CD4-positive, alpha-beta T cell treated with Interleukin-6 at 100 ng/mL for 8 hours (primary cell): ENCODE measurements around the gene CDK6.

ENCODE experiments used
- DNase-seq: peaks from one replicate; pipeline ENCODE4 v3.0.0-alpha.2; 2020; ENCODE audit warnings: mixed read lengths, low spot score

Gene CDK6

DNA sequence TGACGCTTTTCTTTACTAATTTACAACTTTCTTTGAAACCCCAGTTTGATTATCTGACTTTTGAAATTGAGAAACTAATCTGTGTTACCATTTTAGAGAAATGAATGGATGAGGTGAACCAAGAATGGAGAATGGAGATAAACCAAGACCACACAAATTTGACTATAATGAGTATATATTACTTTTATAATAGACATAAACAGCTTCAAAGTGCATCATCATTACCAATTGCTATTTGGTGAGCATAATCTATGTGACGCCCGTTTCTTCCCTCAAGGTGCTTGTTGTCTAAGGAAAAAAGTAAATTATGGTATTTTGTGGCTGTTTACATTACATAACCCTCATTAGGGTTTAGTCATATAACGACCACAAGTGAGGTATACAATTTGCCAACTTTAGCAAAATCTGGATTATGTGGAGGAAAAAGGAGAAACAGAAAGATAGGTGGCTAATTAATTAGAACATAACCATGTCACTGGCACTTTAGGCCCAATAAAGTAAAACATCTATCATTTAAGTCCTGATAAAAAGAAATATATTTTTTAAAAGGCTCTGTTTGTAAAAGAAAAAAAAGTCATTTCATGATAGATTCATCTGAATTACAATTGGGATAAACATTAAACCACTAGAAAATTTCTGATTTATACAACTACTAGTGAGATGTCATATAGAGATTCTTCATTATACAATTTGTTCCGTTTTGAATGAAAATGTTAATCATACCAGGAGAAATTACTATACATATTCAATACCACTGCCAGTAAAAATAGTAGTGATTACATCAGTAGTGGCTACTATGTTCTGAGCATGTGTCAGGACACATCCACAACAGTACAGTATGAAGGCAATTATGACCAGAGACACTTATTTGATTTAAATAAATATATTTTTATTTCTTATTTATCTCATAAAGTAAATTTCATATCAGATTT lies 128.0 kb downstream of the CDK6 start:
- no peak for DNase-seq

DNA sequence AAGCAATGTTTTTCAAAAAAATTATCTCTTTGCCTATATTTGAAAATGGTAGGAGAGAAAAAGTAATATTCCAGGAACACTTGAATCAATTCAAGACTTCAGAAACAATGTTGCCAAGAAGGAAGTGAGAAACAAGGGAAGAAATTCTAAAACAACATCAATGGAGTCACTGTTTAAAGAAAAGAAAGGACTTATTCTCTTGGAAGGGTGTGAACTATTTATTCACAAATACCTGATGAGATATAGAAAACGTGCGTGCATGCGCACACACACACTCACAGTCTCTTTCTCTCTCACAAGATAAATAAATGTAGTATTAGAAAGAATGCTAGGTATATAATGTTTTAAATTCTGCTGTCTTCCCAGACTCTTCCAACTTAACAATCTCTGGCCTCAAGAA lies 128.9 kb downstream of the CDK6 start:
- DNase-seq, result no peak

DNA sequence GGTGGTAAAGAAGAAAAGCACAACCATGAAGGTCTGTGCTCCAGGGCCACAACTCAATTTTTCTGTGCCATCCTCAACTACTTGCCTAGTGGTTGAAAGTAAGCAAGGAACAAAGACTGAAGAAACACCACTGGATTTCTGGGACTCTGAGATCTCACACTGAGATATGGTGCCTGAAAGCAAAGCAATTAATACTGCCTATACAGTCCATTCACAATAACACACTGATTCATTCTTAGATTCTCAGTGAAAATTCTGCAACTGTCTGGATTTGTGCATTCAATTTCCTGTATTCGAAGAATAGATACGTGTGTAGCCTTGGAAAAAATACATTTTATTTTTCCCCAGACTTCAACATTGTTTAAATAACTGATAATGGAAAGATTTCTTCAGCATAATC lies 129.8 kb downstream of the CDK6 start:
- no peak for DNase-seq

DNA sequence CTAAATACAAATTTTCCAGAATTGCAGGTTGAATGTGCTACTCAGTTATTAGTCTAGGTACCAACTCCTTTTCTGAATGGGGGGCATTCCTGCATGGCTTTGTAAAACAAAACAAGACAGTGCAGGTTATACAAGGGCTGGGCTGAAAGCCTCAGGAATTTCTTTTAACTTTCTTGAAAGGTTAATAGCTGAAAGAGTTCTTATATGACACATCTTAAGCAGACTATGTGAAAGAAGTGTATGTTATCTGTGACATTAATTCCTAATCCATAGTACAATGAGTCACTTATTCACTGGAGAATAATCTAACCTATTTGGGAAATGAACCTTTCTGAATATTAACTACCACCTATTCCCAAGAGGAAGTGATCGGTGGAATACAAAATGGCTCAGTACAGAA lies 130.5 kb downstream of the CDK6 start:
- no peak for DNase-seq

DNA sequence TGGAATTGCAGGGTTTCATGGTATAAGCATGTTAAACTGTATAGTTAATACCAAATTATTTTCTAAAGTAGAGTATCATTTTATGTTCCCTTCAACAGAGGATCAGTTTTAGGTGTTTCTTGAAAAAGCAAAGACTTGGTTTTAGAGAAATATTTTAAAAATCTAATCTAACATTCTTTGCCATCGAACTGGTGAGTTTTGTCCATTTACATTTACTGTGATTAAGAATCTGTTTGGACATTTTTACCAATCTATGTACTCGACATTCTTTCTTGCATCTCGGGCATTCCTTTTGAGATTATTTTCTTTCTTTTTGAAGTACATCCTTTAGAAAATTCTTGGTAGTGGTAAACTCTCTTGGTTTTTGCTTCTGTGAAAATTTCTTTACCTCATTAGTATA lies 131.5 kb downstream of the CDK6 start:
- DNase-seq, result no peak

DNA sequence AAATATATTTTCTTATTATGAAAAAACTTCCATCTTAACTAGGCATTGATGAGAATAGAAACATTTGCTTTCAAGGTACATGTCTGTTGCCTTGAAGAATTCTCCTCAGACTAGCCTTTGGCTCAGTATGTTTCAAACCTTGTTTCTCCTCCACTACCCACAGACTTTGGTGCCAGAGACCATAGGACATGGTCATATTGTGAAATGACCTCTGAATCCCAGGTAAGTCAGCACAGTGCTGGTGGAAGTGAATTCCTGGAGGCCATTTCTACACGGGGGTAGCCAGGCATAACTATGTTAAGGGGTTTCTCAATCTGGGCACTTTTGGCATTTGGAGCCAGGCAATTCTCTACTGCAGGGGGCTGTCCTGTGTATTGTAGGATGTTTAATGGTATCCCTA lies 133.8 kb downstream of the CDK6 start:
- no peak for DNase-seq

DNA sequence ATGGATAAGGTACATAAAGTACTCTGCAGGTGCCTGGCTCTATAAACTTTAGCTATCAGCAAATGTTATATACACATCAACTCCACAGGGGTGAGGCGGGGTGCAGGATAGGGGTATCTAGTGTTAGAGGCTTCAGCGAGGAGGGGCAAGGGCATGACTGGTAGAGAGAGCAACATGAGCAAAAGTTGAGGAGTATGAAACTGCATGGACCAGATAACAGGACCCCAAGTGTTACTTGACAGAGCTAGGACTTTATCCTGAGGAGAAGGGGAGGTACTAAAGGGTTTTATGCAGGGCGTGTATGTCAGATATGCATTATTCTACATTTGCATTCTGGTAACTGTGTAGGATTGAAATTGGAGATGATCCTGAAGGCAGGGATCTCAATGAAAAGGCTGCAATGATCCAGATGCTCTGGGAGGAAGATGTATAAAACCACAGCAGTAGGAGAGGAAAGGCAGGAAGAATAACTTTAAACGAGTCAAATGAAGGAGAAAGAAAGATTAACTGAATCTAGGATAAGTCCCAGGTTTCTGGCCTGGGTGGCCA lies 136.3 kb downstream of the CDK6 start:
- no peak for DNase-seq

DNA sequence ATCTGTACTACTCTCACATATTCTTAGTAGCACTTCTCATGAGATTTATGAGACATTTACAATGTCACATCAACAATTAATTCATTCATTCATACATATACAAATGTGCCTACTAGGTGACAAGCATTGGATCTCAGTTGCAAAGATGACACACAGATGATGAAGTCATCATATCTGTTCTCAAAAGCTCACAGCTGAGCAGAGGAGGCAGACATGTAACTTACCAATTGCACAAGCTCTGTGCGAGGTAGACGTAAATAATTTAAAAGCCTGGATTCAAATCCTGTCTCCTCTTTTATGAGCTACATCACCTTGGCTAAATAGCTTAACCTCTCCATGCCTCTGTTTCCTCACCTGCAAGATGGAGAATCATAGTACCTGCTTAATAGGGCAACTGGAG lies 136.8 kb downstream of the CDK6 start:
- no peak for DNase-seq

DNA sequence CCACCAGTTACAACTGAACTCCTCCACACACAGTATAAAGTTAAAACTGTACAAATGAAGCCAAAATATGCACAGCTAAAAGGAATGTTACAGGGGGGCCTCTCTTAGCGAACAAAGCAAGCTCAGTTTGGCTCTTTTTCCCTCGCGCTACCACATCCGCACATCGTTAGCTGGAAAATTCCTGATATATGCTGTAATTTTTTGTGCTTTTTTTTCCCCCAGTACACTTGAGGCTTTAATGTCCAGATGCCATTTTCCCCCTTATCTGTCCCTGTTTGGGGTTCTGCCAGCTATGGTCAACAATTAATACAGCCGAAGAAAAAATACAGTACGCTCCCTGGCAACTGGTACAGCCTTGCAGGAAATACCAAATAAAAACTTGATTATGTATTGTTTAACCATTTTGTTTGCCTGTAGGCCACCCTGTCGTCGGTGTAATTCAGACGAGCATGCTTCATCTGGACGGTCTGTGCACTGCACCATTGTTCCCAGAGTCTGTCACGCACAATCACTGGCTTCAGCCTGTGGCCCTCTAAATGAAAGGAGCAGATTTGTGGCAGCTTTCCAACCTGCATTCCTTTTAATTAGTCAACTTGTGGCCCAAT lies 138.0 kb downstream of the CDK6 start:
- no peak for DNase-seq

DNA sequence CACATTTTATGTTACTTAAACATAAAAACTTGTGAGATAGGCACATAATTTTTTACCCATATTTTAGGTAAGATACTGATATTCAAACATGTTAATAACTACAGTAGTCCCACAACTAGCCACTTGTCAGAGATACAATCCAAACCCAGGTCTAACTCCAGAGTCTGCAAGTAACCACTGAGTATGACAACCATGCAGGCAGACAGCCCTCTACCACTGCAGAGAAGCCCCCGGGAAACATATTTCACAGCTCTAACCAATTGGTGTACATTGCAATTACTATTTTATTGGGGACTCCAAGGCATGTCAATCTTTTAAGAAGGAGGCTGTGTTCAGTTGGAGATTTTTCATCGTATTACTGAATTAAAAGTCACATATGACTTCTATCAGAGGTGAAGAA lies 139.0 kb downstream of the CDK6 start:
- DNase-seq, result no peak

DNA sequence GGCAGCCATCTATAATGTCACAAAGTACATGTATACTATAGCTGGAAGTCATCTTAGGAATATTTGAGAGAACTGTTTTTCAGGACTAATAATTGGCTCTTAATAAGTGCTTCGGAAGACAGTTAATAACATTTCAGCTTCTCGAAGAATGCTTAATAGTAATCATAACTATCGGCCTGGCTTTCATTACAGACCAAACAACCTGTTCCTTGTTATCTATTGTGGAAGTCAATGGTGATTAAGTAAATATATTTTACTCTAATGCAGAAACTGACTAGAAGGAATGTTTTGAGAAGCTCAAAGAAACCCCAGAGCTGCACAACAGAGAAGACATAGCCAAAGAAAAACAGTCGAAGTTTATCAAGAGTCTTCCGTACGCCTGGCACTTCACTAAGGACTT lies 139.4 kb downstream of the CDK6 start:
- no peak for DNase-seq

DNA sequence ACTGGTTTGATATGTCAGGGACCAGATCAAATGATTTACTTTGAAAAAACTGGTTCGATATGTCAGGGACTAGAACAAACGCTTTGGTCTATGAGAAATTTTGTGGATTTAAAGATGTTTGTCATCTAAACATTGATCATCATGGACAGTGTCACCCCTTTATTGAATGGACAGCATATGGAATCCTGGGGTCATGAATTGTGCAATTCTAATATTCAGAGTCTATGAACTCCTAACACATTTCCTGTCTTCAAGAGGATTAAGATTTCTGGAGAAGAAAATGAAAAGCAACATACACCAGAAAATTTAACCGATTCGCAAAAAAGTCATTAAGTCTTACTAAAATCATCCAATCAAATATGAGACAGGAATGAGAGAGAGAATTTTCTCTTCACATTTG lies 139.8 kb downstream of the CDK6 start:
- DNase-seq, result no peak

DNA sequence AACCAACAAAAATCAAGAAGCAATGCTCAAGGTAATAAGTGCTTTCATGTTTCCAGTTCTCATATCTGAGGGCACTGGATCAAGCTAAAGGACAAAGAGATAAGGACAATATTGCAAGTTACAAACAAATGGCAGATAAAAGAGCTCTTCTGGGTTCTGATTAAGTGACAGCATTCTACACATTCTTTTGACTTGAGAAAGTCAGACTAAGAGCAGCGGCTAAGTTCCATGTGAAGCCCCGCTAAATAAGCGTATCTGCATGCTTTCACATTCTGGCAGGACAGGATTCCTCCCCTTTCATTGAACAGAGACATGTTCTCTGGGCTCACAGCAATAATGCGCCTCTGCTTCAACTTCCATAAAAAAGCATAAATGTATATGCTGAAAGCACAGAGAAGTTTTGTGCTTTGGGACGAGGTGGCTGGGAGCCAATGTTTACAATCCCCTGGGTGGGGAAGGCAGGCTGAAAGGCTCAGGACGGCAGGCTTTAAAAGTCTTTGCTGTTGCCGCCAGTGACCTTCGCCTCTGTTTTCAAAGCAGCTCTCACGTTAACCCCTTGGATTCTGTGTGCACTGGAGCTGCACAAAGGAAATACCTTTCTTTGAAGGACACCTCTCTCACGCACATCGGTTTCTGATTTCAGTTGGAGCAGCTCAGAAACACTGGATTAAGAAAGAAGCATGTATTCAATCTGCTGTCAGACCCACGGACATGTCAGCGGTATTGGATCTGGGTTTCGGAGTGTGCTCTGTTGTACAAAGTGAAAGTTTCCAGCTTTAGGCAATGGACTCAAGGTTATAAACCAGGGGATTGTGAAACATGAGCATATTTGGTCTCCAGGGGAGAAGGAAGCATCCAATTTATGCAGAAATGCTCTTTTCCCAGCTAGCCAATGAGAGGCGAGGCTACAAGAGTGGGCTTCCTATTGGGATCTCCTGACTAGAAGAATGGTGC lies 140.8 kb downstream of the CDK6 start:
- no peak for DNase-seq

DNA sequence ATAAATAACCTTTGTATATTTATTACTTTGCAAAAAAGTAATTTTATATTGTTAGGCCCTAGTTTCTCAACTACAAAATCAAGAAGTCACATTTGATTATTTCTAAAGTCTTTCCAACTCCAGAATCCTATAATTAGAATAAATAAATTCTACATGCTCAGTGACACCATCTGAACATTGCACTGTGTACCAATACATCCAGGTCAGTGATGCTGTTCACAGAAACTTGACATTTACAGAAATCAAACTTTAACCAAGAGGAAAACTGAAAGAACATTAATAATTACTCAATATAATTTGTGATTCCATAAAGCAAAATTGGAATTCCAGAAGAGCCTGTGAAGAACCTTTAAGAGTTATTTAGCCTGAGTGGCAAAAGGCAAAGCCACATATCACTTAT lies 142.2 kb downstream of the CDK6 start:
- no peak for DNase-seq

DNA sequence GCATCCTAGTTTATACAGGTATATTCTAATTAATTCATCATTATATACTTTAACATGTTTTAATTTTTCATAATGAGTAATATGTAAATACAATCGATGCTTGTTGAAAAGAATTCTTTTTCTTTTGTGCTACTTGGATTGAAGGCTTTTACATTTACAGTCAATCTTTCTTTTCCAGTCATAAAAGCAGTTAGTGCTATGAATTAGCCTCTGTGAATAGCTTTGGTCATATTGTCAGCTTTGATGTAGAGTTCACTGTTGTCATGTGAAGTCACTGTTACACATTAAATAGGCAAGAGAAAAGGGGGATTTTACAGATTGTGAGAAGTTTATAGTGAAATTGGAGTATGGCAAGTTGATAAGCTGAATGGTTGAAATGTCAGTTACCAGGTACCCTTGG lies 142.9 kb downstream of the CDK6 start:
- DNase-seq, result no peak

DNA sequence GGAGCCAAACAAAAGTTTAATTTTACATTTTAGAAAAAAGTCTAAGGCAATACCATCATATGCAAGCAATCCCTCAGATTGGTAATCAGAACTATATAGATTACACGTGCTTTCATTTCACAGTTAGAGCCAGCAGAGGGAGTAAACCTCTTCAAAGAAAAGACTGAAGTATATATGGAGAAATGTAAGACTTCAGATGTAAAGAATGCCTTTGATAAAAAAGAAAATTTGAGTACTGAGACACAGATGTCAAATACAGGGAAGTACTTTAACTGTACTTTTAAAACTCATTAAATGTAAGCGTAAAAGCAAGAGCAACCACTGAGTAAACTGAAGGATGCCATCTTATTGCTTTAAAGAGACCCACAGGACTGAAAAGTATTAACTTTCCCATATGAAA lies 144.8 kb downstream of the CDK6 start:
- peak; percentile 45 for DNase-seq

DNA sequence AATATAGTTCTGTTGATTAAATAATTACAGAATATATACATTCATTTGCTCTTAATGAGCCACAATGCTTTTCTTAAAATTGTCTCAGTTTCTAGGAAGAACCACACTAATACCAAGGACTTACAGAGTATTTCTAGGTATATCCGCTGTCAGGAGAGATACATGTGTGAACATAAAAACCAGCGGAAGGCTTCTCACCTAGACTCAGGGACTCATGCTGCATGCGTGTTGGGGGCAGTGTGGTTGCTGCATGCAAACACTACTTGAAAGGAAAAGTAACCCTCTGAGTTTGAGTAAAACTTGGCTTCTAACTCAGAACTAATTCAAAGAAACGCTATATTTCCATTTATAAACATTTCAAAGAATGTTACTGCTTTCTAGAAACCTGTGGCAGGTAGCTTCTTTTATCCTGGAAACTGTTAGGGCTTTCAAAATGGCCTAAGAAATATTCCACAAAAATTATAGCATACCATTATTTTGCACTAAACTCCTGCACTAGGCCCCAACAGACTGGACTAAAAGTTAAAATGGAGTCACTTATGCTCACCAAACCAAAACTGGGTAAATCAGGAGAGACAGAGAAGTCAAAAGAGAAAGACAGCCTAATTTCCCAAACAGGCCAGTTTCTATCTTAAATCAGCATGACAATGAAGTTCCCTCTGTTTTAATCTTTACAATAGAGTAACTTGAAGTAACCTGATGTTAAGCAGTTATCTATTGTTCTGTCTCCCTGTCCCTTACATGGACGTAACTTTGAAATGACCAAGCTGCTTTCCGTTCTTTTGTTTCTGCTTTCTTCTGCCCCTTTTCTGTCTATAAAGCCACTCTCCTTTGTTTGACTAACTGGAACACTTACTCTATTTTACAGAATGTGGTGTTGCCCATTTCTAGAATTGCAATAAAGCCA lies 151.0 kb downstream of the CDK6 start:
- peak; percentile 60 for DNase-seq

DNA sequence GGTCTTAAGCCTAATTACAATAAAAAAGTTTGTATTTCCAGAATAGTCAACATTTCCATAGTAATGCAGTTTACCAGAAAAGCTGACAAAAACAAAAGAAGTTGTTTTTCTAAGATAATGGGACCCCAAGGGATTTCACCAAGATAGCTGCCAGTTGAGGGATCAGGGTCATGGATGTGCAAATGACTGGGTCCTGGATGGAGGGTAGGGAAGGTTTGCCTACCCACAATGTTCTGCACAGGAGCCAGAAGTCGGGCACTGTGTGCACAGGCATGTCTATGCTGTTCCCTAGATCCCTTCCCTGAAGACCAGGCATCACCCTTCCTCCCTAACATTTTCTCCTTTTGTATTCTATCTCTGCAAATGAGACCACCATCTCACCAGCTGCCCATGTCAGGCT lies 152.1 kb downstream of the CDK6 start:
- no peak for DNase-seq

DNA sequence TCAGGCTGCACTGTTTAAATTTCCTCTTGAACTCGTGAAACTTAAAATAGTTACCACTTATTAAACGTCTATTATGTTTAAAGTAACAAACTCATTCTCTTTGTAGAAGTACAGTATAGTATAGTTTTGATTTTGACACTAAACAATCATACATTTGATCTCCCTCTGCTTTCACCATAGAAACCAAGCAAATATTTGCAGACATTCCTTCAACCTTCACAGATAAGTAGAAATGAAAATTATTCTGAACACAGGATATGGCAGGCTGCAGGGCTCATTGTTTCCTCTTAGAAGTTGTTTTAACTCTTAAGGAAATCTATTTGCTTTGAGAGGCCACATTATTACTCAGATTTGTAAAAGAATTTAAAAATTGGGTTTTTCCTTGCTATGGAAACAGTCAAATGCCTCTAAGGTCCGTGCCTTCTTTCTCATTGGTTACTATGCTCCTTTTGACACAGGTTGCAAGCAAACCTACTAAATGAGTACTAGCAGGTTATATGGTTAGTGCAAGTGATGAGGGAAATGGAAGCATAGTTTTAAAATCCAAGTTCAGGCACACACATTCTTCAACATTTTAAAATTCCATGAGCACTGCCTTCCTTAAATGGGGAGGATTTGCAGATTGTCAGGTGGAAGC lies 153.4 kb downstream of the CDK6 start:
- no peak for DNase-seq

DNA sequence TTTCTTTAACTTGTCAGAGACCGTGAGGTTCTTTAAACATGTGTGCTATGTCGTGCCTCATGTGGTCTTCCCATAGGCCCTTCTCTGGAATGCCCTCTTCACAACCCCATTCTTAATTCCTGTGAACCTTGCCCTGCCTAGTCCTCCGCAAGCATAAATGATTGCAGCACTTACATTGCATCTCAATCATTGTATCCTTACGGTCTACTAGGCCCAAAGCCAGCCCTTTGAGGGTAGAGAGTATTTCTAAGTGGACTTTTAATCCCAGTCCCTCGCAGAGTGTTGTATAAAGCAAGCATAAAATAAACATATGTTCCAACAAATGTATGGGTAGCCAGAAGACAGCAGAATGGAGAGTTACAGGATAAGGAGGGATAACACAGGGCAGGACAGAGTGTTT lies 154.0 kb downstream of the CDK6 start:
- DNase-seq, result no peak

DNA sequence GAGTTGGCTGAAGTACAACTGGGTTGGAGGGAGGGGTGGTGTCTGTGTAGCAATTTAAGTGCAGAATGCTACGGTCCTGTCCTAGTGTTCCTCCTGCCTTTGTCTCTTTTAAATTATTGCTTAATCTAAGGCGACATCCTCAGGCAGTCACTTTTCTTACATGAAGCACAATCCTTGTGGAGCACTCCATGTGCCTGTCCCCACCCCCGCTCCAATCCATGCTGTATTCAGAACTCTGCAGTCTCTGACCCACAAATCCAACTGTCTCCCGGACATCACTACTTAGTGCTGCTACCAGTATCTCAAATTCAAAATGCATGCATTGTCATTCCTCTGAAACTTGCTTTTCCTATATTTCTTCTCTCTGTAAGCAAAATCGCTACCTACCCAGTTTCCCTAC lies 154.7 kb downstream of the CDK6 start:
- DNase-seq, result no peak
